Tongue (tissue), 2 donors: ENCODE measurements around the gene PRDM16. TPM values are rescaled to one million over a fixed set of nuclear protein-coding genes. Genes with fewer than 3 reads are reported as not detected.

Source experiments
- DNase-seq: peaks from one replicate; pipeline ENCODE4 v3.0.0-alpha.2; 2015
- total RNA-seq: library from RNA; depleted of rRNA; stranded (reverse); fragments of >200 nt; gene quantifications from one replicate; pipeline ENCODE4 v1.2.3, GENCODE V29; 2014

Gene PRDM16
- total RNA-seq, 1 donor from 2014 or later, result 1.6 TPM

DNA sequence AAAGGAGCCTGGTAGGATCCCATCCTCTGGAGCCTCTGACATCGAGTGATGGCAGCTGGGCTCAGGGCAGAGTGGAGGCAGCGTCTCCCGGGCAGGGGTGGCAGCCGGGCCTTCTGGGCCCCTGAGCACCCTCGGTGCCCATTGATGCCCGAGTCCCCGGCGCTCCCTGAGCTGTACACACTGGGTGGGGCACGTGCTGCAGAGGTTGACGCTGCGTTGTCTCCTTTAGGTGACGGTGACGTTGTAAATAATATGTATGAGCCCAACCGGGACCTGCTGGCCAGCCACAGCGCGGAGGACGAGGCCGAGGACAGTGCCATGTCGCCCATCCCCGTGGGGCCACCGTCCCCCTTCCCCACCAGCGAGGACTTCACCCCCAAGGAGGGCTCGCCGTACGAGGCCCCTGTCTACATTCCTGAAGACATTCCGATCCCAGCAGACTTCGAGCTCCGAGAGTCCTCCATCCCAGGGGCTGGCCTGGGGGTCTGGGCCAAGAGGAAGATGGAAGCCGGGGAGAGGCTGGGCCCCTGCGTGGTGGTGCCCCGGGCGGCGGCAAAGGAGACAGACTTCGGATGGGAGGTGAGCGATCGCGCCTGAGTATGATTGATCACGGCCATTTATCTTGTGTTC, 117.0 kb downstream of the PRDM16 start:
- no peak for DNase-seq

- DNase-seq, result peak; percentile 87
These were observed 117.5 kb downstream of the PRDM16 start for GRCh38 chr1:3186526-3186921.

DNA sequence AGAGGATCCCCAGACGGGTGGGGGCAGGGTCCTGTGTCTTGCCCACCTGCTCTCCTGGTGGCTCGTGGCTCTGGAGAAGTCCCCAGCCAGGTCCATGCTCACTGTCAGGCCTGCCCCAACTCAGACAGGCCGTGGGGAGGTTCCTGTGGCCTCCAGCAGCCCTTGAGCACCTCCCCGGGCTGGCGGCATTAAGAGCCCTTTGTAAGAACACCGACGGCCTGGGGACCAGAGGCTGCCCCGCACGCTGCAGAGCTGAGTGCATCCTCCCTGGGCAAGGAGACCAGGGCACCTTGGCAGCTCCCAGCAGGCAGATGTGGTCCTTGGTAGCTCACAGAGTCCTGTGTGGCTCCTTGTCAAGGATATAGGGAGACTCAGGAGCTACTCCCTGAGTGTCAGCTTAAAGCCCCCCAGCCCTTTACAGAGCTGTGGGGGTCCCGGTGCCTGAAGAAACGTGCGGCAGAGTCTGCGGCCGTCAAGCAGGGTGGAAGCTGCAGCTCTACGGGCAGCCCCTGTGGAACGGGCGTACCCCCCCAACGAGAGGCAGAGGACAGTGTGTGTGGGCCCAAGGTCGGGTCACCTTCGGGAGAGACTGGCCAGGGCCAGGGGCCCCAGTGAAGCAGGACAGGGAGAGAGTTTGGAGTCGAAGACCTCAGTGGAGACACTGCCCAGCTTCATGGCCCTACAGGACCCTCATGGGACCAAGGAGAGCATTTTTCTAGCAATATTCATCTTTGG, 118.6 kb downstream of the PRDM16 start:
- DNase-seq, result no peak

DNA sequence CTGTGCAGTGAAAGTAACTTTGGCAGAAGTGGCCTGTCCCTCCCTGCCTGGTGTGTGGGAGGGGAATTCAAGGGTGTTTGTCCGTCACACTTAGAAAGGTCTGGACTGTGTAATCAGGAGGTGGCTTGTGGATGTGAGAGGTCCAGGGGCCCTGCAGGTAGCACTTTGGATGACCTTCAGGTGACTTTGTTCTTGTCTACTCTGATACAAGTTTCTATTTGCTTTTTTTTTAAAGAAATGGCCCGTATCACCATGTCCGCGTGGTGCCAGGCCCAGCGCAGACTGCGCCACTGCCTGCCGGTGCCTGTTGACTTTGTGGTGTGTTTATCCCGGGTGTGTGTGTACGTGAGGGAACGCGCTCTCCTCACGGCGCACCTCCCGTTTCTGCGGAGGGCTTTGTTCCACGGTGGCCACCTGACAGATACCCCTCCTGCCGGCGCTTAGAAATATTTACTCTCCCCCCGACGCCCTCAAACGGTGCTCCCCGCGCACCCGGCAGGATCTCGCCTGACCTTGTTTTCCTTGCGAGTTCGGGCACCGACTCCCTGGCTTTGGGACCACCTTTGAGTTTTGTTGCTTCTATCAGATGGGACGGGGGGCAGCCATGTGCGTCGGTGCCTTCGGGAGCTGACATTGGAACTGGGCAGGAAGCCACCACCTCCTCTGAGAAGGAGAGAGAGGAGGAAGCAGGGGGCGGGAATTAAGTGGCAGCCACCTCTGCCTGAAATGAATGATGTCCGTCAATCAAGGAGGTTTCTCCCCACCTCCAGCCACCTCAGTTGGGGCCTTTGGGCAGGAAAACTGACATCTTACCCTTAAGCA, 119.4 kb downstream of the PRDM16 start:
- DNase-seq, result no peak

DNA sequence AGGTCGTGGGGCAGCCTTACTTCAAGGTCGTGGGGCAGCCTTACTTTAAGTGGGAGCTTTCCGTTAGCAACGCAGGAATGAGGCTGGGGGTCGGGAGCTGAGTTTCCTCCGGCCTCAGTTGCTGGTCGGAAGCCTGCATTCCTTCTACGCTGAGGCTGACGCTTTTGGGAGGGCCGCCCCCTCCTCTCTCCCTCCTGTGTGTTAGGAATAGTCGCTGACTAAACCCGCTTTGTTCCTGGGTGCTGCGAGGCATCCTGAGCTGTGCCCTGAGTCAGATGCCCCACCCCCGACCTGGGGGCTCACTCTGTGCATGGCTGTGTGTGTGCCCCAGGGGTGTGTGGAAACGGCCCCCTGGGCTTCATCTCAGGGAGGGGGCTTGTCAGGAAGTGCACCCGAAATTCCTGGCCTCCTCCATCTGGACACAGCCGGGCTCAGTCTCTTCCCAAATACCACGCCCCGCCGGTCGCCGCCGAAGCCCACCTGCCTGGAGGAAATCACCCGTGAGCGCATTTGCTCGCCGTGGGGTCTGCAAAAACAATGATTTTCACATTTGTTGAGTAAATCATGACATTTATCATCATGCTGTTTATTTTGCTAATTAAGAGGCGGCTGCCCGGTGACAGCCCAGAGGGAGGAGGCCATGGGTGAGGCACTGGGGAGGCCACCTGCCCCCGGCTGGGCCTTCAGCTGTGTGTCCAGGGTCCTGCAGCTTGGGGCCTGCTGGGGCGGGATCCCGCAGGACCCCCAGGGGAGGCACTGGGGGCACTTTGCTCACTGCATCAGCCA, 121.4 kb downstream of the PRDM16 start:
- DNase-seq, result no peak

GRCh38 chr1:3192361-3192760, 123.4 kb downstream of the PRDM16 start:
- no peak for DNase-seq

DNA sequence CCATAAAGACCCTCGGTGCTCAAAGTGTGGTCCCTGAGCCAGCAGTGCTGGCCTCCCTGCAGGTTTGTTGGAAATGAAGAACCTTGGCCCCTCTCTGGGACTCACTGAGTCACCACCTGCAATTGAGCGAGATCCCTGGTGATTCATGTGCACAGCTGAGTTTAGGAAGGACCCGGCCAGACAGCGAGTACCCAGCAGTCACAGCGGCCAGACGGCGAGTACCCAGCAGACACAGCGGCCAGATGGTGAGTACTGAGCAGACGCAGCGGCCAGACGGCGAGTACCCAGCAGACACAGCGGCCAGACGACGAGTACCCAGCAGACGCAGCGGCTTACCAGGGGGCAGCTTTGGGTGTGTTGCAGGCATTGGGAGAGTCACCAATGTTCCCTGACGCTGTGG, 123.8 kb downstream of the PRDM16 start:
- DNase-seq, result no peak

- no peak for DNase-seq
These were observed 124.8 kb downstream of the PRDM16 start for GRCh38 chr1:3193811-3194210.

DNA sequence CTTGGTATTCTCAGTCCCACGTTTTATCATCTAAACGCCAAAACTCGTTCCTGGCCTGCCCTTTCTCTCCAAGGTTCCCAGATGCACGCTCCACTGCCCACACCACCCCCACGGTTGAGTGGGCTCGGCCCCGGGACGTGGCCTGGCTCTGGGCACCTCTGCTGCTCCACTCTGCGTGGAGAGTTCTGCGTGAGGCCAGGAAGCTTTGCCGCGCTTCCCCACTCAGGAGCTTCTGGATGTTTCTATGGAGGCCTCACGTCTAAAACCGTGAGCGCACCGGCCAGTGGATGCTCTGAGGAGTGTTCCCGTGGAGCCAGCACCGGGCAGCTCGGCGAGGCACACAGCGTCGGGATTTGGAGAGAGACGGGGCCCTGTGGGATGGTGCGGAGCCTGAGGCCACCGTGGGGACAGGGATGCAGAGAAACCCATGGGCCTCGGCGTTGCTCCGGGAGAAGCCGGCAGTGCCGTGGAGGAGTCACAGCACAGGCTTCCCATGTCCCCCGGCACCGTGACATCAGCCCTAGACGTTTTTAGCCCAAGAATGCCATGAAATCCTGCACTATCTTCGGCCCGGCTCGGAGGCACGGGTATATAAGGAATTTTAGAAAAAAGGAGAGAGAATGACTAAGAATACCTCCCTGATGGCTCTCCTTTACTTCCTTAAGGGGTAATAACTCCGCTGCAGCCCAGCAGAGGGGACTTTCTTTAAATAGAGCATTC, 125.9 kb downstream of the PRDM16 start:
- DNase-seq, result no peak

GRCh38 chr1:3195480-3195815, 126.4 kb downstream of the PRDM16 start:
- DNase-seq, result no peak

GRCh38 chr1:3195966-3196515, 127.0 kb downstream of the PRDM16 start:
- DNase-seq, result no peak

DNA sequence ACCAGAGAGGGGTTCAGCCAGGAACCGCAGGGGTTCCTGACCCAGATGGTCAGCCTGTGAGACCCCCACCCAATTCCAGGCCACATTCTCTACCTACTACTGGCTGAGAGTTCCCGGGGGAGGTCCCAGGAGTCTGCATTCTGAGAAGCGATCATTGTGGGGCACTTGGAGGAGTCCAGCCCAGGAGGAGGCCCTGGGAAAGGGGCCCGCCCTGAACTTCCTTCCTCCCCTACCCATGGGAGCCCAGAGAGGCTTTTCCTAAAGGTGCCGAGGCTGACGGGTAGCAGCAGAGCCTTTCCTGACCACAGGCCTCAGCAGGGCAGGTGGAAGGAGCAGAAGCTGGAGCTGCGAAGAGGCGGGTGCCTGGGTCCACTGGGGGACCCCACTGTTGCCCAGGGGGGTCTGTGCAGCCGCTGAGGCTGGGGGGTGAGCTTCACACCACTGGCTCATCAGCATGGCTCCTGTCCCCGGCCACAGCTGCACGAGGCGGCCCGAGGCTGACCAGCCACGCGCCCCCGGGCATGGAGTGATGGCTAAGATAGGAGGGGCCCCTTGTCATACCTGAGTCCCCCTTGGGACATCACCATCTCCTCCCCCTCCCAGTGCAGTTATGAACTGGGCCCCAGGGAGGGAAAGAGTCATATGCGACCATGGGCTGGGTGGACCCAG, 127.7 kb downstream of the PRDM16 start:
- DNase-seq, result no peak

DNA sequence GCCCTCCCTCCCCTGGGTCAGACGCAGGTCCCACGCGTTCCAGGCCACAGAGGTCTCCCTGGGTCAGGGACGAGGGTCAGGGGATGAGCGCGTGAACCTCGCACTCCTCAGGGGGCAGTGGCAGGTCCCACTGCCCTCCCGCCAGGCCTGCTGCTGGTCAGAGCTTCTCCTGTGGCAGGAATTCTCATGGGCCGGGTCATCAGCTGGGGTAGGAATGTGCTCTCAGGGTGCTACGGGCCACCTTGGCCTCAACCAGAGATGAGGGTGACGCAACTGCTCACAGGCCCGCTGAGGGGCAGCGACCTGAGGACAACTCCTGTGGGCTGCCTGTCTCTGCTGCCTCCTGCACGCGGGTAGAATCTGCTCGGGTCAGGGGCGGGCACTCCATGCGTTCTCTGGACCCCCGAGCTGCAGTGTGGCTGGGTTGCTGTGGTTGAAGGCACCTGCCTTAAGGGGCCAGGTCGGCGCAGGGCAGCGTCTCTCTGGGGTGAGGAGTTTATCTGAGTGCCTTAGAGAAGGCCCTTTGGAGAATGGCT, 128.8 kb downstream of the PRDM16 start:
- no peak for DNase-seq

- no peak for DNase-seq
These were observed 129.6 kb downstream of the PRDM16 start for GRCh38 chr1:3198371-3199271.

- DNase-seq, result no peak
These were observed 135.7 kb downstream of the PRDM16 start for GRCh38 chr1:3204725-3205124.

- no peak for DNase-seq
These were observed 136.8 kb downstream of the PRDM16 start for GRCh38 chr1:3205815-3206214.

DNA sequence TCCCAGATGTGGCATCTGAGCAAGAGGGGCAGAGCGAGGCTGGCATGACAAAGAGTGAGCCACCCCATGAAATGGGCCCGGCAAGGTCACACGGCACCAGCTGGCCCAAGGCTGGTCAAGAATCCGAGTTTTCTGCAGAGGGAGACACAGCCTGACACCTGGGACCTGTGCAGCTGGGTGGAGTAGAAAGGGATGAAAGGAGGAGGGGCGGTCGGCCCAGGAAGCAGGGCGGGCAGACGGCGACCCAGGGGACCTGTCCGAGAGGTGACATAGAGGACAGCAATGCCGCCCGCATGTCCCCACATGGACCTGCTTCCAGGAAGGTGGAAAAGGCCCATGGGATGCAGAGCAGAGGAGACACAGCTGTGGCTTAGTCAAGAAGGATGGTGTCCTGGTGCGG, 137.7 kb downstream of the PRDM16 start:
- no peak for DNase-seq

- DNase-seq, result no peak
These were observed 138.3 kb downstream of the PRDM16 start for GRCh38 chr1:3207217-3207848.

DNA sequence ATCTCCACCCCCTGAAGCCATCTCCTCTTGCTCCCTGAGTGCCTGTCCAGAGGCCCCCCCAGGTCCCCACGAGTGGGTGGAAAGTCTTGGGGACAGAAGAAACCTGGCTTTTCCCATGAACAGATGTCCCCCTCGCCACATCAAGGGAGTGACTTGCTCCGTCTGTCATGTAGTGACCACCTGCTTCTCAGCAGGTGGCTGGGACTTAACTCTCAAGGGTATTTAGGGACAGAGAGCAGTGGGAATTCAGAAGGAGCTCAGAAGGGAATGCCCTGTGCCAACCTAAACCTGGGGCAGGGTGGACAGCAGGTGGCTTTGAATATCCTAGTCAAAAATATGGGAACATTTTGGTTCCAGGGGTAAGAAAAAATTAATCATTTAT, 139.8 kb downstream of the PRDM16 start:
- no peak for DNase-seq
